Astrocyte of the cerebellum (primary cell): ENCODE data around the gene PHKB.

Source experiments
- DNase-seq: peaks from one replicate; pipeline ENCODE4 v3.0.0-alpha.2; 2011; ENCODE audit warnings: low read depth
- H3K4me3 ChIP-seq: 2 replicates; pipeline ENCODE4 v1.5.1; 2011; ENCODE audit warnings: mild to moderate bottlenecking, low read depth, low read length, moderate library complexity
- in situ Hi-C: cut with HindIII; loops from 2 replicates; pipeline ENCODE4 v1.10.0; 2017; ENCODE audit warnings: low sequenced_read_pairs
- TF ChIP-seq, protein P1 (sequence below): IDR thresholded peaks from 2 replicates; pipeline ENCODE4 v1.5.1; 2012; ENCODE audit warnings: low read length, low read depth, moderate library complexity, mild to moderate bottlenecking; ENCODE audit errors: missing control alignments

Gene PHKB

GRCh38 chr16:47631131-47631530, 170.0 kb downstream of the PHKB start:
- DNase-seq: no peak
- in situ Hi-C loops: no loop called here

GRCh38 chr16:47634126-47634525, 173.0 kb downstream of the PHKB start:
- in situ Hi-C loops: no loop called here
- no peak overlapping the region for H3K4me3 ChIP-seq
- DNase-seq: no peak
- TF ChIP-seq, protein P1, sequence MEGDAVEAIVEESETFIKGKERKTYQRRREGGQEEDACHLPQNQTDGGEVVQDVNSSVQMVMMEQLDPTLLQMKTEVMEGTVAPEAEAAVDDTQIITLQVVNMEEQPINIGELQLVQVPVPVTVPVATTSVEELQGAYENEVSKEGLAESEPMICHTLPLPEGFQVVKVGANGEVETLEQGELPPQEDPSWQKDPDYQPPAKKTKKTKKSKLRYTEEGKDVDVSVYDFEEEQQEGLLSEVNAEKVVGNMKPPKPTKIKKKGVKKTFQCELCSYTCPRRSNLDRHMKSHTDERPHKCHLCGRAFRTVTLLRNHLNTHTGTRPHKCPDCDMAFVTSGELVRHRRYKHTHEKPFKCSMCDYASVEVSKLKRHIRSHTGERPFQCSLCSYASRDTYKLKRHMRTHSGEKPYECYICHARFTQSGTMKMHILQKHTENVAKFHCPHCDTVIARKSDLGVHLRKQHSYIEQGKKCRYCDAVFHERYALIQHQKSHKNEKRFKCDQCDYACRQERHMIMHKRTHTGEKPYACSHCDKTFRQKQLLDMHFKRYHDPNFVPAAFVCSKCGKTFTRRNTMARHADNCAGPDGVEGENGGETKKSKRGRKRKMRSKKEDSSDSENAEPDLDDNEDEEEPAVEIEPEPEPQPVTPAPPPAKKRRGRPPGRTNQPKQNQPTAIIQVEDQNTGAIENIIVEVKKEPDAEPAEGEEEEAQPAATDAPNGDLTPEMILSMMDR: no peak

More at GRCh38 chr16:47631131-47631530, 170.0 kb downstream of the PHKB start:
- H3K4me3 ChIP-seq: no peak overlapping the region
- TF ChIP-seq, protein P1: no peak

GRCh38 chr16:47634727-47635126, 173.6 kb downstream of the PHKB start:
- H3K4me3 ChIP-seq: no peak overlapping the region
- DNase-seq: no peak
- in situ Hi-C loops: no loop called here
- TF ChIP-seq, protein P1: no peak

GRCh38 chr16:47636501-47637099, 175.5 kb downstream of the PHKB start:
- DNase-seq: no peak
- TF ChIP-seq, protein P1: no peak
- no peak overlapping the region for H3K4me3 ChIP-seq
- in situ Hi-C loops: no loop called here

DNA sequence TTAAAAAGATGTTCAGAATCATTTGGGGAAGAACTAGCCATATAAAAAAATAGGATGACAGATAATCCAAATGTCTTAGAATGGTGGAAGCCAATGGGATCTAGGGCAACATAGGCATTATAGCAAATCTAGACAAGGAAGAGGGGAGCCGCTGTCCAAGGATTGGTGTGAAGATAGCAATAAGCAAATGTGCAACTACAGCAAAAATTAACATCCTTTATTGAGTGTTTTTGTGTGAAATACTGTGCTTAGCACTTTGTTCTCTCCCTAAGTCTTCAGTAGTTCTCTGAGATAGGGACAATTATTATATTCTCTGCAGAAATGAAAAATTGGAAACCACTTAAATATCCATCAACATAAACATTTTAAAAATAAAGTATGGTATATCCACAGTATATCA, 177.0 kb downstream of the PHKB start:
- no peak for DNase-seq
- H3K4me3 ChIP-seq: no peak overlapping the region
- in situ Hi-C loops: no loop called here
- TF ChIP-seq, protein P1: no peak

DNA sequence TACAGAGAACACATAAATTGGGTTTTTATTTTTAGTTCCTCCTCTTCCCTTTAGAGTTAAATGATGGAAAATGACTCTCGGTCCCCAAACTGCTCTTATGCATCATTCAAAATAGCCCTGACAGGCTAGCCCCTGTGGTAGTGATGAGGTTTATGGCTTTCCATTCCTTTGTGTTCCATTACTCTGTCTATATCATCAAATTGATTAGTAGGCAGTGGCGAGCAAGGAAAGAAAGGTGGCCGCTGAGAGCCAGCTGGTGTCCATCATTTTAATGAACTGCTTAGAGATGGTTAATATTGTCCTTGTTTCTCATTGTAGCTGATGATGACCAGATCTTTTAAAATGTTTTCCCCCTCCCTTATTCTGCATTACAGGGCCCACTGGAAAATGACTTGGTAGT, 179.5 kb downstream of the PHKB start:
- in situ Hi-C loops: no loop called here
- TF ChIP-seq, protein P1: no peak
- H3K4me3 ChIP-seq: no peak overlapping the region
- DNase-seq: no peak
